ENCODE results near the gene MAN2A1.

The MAN2A1 gene

GRCh38 chr5:109703829-109704228, 14.1 kb downstream of the MAN2A1 start:
- H3K27ac ChIP-seq = peak overlapping the region; percentile 31 to 57
- TF ChIP-seq CTCF (IDR thresholded peaks at IDR 0.05) = no peak
- no peak overlapping the region for H3K4me3 ChIP-seq
- DNase-seq (ENCODE audit: low spot score) = no peak

- Histone ChIP-seq H3K27ac (peak overlapping the region; percentile 40 to 57), H3K4me3 (no peak overlapping the region)
- no peak for DNase-seq (ENCODE audit: low spot score)
- TF ChIP-seq CTCF (IDR thresholded peaks at IDR 0.05) = no peak
Measured at GRCh38 chr5:109704282-109704952, 14.7 kb downstream of the MAN2A1 start.

DNA sequence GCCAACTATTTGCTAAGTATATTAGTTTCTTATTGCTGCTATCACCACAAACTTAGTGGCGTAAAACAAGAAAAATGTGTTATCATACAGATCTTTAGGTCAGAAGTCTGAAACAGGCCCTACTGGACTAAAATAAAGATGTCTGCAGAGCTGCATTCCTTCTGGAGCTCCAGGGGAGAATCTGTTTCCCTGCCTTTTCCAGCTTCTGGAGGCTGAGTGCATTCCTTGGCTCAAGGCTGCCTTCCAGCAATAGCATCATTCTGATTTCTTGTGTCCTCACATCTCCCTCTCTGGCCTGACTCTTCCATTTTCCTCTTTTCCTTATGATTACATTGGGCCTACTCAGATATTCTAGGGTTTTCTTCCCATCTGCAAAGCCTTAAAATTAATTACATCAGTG, 15.9 kb downstream of the MAN2A1 start:
- peak overlapping the region in 1 of 2 donors; percentile 57 for H3K27ac ChIP-seq
- no peak overlapping the region for H3K4me3 ChIP-seq
- TF ChIP-seq CTCF (IDR thresholded peaks at IDR 0.05) = no peak
- DNase-seq (ENCODE audit: low spot score) = no peak

- no peak for TF ChIP-seq CTCF (IDR thresholded peaks at IDR 0.05)
- H3K4me3 ChIP-seq = no peak overlapping the region
- H3K27ac ChIP-seq = peak overlapping the region in 1 of 2 donors; percentile 57
- no peak for DNase-seq (ENCODE audit: low spot score)
Measured at GRCh38 chr5:109706095-109706494, 16.4 kb downstream of the MAN2A1 start.

GRCh38 chr5:109707531-109707930, 17.8 kb downstream of the MAN2A1 start:
- no peak for TF ChIP-seq CTCF (IDR thresholded peaks at IDR 0.05)
- no peak for DNase-seq (ENCODE audit: low spot score)
- Histone ChIP-seq H3K4me3 (no peak overlapping the region), H3K27ac (no peak overlapping the region)

DNA sequence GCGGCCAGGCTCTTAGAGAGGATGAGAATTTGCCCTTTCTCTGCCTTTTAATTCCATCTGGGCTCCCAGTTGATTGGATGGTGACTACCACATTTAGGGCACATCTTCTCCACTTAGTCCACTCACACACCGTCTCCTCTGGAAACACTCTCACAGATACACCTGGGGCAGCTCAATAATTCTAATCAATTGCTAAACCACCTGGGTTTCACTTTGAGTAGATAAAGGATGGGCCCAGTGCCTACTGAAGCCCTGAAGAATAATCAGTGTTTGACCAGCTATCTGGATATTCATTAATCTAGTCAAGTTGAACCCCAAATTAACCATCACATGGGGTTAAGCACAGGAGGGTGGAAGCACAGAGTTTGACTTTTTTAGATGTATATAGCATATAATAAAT, 19.1 kb downstream of the MAN2A1 start:
- no peak for TF ChIP-seq CTCF (IDR thresholded peaks at IDR 0.05)

DNA sequence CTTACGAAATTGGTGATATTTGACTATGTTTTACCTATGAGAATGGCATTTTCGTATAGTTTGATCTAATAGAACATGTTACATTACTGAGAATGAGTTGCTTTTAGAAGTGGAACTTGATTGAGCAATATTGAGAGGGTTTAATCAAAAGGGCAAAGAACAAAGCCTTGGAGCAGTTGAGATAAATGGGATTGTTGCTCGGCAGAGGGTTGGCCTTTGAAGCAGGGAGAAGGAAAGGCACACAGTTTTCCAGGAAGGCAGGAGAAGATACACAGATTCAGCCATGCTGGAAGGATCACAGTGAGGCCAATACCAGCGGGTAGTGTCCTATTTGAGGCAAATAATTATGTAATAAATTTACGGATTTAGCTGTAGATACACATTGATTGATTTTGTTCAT, 19.5 kb downstream of the MAN2A1 start:
- no peak for TF ChIP-seq CTCF (IDR thresholded peaks at IDR 0.05)
- no peak for DNase-seq (ENCODE audit: low spot score)
- Histone ChIP-seq H3K27ac (no peak overlapping the region), H3K4me3 (no peak overlapping the region)

More for the DNA sequence above, 19.1 kb downstream of the MAN2A1 start:
- DNase-seq (ENCODE audit: low spot score) = no peak
- Histone ChIP-seq H3K27ac (no peak overlapping the region), H3K4me3 (no peak overlapping the region)
